ENCODE data around the gene ZNF146.
"Not testable (repeated sequence)": the region's sequence is repeated elsewhere in the genome, so short reads cannot be mapped to it uniquely, and the experiment has no call there.

Gene ZNF146

DNA sequence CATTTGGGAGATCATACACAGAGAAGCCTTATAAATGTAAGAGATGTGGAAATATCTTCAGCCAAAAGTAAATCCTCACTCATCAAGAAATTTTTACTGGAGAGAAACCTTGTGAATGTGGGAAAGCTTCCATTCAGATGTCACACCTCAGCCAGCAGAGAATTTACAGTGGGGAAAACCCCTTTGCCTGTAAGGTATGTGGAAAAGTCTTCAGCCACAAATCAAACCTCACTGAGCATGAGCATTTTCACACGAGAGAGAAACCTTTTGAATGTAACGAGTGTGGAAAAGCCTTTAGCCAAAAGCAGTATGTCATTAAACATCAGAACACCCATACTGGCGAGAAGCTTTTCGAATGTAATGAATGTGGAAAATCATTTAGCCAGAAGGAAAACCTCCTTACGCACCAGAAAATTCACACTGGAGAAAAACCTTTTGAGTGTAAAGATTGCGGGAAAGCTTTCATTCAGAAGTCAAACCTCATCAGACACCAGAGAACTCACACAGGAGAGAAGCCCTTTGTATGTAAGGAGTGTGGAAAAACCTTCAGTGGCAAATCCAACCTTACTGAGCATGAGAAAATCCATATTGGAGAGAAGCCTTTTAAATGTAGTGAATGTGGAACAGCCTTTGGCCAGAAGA, 21.5 kb downstream of the ZNF146 start:
- no peak for DNase-seq

DNA sequence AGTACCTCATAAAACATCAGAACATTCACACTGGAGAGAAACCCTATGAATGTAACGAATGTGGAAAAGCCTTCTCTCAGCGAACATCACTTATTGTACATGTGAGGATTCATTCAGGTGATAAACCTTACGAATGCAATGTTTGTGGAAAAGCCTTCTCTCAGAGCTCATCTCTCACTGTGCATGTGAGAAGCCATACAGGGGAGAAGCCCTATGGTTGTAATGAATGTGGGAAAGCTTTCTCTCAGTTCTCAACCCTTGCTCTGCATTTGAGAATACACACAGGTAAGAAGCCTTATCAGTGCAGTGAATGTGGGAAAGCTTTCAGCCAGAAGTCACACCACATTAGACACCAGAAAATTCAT, 22.0 kb downstream of the ZNF146 start:
- DNase-seq: no peak

GRCh38 chr19:36244066-36244465, 29.2 kb downstream of the ZNF146 start:
- no peak for DNase-seq

DNA sequence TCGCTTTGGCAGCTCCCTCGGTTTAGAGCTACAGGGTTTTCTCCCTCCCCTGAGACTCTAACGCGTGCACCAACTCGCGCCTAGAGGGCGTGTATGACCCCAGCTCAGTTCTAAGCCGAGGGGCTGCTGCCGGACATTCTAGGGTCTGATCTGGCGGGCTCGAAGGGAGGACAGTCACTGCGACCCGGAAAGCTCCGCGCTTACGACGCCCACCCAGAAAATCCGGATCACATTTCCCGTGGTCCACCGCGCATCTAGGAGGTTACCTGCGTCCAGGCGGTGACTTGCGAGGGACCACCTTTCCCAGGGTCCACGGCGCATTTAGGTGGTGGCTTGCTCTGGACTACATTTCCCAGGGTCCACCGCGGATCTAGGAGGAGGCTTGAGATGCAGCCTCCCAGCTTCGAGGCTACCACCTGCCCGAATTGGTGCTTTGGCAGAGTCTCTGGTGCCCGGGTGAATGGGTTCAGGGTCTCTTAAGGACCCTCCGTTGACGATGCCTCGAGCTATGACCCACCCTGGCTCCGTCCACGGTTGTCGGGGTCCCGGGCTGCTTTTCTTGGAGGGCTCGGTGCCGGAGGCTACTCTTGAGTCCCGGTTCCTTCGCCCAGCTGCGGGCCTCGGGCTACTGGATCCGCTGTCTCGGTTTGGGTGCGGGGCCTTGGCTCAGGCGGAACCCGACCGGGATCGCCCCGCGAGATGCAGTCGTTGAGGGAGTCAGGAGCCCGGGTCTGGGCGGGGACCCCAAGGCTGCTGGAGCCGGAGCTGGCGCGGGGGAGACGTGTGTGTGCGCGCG, 30.5 kb downstream of the ZNF146 start:
- no peak for DNase-seq

DNA sequence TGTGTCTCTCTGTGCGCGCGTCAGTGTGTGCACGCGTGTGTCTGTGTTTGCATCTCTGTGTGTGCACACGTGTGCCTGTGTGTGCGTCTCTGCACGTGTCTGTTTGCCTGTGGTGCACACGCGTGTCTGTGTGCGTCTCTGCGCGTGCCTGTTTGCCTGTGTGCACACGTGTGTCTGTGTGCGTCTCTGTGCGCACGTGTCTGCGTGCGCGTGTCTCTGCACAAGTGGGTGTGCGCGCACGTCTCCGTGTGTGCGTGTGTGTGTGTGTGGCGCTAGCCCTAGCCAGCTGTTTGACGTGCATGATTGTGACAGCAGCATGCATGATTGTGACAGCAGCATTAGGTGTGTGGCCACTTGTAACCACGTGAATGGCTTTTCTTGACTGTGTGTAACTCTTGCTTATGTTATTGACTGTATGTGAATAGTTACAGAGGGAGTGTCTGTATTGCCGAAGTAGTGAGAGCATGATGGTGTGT, 31.1 kb downstream of the ZNF146 start:
- DNase-seq: no peak

DNA sequence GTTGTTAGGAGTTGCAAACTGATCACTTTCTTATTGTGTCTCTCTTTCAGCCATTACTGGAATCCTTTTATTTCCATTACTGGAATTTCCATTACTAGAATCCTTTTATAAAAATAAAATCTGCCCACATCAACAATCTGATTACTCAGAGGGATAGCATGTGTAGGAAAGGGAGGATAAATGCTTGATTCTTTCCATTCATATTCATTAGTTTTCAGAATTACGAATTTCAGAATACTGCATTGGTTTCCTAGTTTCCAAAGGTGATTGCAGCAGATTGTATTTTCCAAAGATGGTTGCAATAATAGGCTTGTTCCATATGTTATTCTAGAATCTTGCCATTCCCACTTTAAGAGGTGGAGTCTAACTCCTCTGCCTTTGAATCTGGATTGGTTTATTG, 37.1 kb downstream of the ZNF146 start:
- DNase-seq: no peak

DNA sequence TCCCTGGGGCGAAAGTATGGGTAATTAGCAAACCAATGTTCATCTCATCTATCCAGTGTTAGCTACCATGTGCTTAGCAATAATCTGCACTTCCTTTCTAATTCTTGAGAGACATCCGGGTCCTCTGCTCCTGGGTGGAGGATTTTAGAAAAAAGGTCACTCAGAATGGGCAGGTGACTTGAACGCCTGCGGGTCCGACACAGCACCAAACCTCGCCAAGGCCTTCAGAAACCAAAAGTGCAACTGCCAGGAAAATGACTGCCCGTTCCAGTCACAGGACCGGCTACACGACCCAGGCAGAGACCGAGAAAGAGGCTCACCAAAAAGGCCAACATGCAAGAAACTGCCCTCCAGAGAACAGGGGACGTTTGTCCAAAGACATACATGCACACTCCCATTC, 39.9 kb downstream of the ZNF146 start:
- no peak for DNase-seq

DNA sequence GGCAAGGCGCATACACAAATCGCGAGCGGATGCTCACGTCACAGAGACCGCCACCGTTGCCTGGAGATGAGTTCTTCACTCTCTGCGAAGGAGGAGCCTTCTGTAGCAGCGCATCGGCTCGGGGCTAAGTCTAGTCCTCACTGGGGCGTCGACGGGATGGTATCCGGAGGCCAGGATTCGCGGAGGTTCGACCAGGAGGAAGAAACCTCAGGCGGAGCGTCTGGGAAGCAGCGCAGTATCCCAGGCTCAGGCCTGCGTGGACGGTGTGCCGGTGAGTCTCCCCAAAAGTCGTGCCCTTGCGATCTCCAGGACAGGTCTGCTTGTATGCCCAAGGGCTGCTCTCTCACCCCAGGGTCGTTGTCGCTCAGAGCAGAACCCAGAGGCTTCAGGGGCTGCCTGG, 40.4 kb downstream of the ZNF146 start:
- DNase-seq: no peak

DNA sequence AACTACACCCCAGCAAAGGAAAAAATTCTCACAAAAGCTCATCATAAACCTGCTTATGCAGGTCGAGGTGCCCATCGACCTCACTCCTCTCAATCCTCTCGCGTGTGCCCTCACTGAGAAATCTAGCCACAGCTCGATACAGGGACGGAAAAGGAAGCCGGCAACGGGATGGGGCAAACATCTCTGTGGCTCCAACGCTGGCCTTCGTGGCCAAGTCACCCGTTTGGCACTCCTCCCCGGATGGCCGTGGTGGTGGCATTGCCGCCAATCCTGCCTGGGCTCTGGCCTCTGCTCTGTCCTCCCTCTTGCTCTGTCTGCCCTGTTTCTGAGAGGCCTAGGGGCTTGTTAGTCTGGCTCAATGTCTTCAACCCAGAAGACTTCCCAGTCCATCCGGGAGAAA, 41.2 kb downstream of the ZNF146 start:
- no peak for DNase-seq

DNA sequence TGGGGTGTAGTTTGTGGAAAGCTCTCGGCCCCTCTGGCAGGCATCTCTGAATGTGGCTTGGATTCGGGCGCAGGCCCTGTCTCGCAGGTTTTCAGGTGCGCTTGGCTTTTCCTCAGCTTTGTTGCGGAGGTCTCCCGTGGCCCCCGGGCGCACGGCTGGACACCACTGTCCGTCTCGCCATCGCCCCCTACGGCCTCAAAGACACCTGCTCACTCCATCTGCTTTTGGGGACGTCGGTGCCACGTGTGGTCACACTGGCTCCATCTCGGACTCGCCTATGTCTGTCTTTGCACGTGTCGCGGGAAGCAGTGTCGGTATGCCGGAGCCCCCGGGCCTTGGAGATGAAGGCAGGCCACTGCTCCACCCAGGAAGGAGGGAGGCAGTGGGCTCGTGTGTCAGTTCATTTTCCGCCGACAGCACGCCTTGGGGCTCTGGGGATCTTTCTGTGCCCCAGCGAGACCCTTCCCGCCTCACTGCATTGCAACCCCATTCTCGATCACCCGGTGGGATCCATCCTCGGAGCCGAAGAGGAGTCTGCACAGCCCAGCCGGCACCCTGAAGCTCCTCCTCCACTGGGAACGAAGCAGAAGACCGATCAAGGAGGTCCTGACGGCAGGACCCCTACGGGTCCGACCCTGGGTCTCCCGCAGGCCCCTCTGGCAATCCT, 42.1 kb downstream of the ZNF146 start:
- DNase-seq: no peak

- DNase-seq: no peak
These were observed 42.6 kb downstream of the ZNF146 start for GRCh38 chr19:36257520-36257876.

GRCh38 chr19:36258028-36258875, 43.3 kb downstream of the ZNF146 start:
- DNase-seq: no peak

DNA sequence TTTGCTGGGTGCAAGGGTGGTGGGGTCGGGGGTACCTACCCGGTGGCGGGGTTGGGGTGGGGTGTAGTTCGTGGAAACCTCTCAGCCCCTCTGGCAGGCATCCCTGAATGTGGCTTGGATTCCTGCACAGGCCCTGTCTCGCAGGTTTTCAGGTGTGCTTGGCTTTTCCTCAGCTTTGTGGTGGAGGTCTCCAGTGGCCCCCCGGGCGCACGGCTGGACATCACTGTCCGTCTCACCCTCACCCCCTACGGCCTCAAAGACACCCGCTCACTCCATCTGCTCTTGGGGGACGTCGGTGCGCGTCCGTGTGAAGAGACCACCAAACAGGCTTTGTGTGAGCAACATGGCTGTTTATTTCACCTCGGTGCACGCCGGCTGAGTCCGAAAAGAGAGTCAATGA, 44.3 kb downstream of the ZNF146 start:
- no peak for DNase-seq

DNA sequence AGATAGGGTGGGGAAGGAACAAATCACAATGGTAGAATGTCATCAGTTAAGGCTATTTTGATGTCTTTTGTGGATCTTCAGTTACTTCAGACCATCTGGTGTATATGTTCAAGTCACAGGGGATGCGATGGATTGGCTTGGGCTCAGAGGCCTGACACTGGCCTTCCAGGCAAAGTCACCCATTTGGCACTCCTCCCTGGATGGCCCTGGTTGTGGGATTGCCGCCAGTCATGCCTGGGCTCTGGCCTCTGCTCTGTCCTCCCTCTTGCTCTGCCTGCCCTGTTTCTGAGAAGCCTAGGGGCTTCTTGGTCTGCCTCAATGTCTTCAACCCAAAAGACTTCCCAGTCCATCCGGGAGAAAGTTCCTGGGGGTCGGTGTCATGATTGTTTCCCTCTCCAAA, 50.2 kb downstream of the ZNF146 start:
- no peak for DNase-seq

- no peak for DNase-seq
These were observed 51.0 kb downstream of the ZNF146 start for GRCh38 chr19:36265856-36266374.

- DNase-seq: no peak
These were observed 51.6 kb downstream of the ZNF146 start for GRCh38 chr19:36266375-36266961.

- no peak for DNase-seq
These were observed 52.3 kb downstream of the ZNF146 start for GRCh38 chr19:36267061-36267845.

GRCh38 chr19:36268081-36268480, 53.2 kb downstream of the ZNF146 start:
- not testable (repeated sequence) for DNase-seq

DNA sequence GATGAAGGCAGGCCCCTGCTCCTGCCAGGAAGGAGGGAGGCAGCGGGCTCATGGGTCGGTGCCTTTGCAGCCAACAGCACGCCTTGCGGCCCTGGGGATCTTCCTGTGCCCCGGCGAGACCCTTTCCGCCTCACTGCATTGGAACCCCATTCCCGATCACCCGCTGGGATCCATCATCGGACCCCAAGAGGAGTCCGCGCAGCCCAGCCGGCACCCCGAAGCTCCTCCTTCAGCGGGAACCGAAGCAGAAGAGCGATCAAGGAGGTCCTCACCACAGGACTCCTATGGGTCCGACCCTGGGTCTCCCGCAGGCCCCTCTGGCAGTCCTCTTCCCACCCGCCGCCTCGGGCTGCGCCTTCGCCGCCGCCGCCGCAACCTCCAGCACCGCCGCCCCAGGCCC, 53.7 kb downstream of the ZNF146 start:
- not testable (repeated sequence) for DNase-seq

- not testable (repeated sequence) for DNase-seq
These were observed 54.4 kb downstream of the ZNF146 start for GRCh38 chr19:36269295-36269694.

All from NCI-H1092 (cell line).